Kidney (tissue), 14 donors: ENCODE measurements around the gene SH3PXD2A. TPM values are rescaled to one million over a fixed set of nuclear protein-coding genes. Genes with fewer than 3 reads are reported as not detected.

Source experiments
- DNase-seq, 5 donors: peaks; one replicate each; pipeline ENCODE4 v3.0.0-alpha.2; 2013 to 2020
- FAIRE-seq: peaks from 2 replicates; lab custom pipeline; 2012; peaks lifted over from hg19 to GRCh38; lab: Jason Lieb, UNC
- H3K27ac ChIP-seq, 2 donors: one replicate each; pipeline ENCODE4 v1.7.0; 2013; ENCODE audit warnings: low read depth in 2 of 2, low read length in 2 of 2, inconsistent platforms in 1 of 2
- H3K27me3 ChIP-seq: one replicate; pipeline ENCODE4 v1.7.1; 2013; ENCODE audit warnings: low read length, inconsistent platforms; ENCODE audit not compliant: control insufficient read depth, insufficient read depth
- H3K36me3 ChIP-seq, 3 donors: one replicate each; pipeline versions ENCODE4 v1.7.0 to v1.7.1; 2013; ENCODE audit warnings: low read length in 3 of 3, control low read depth in 1 of 3, inconsistent platforms in 1 of 3; ENCODE audit not compliant: insufficient read depth in 3 of 3, control insufficient read depth in 2 of 3
- H3K4me1 ChIP-seq, 3 donors: one replicate each; pipeline versions ENCODE4 v1.7.0 to v1.7.1; 2013; ENCODE audit warnings: low read length in 3 of 3, inconsistent platforms in 1 of 3, low read depth in 1 of 3; ENCODE audit not compliant: control insufficient read depth in 2 of 3, insufficient read depth in 2 of 3
- H3K4me3 ChIP-seq, 3 donors: one replicate each; pipeline versions ENCODE4 v1.7.0 to v1.8.1; 2013; ENCODE audit warnings: low read length in 3 of 3, control low read depth in 1 of 3, inconsistent platforms in 1 of 3
- H3K9ac ChIP-seq, 3 donors: one replicate each; pipeline versions ENCODE4 v1.7.0 to v1.7.1; 2013; ENCODE audit warnings: low read length in 3 of 3, control low read depth in 1 of 3, inconsistent platforms in 1 of 3
- H3K9me3 ChIP-seq, 3 donors: one replicate each; pipeline versions ENCODE4 v1.7.0 to v1.7.1; 2013; ENCODE audit warnings: low read length in 3 of 3, control low read depth in 1 of 3, inconsistent platforms in 1 of 3; ENCODE audit not compliant: control insufficient read depth in 2 of 3, insufficient read depth in 1 of 3
- intact Hi-C: fragments of 100-400 bp; cut with DNase I; formaldehyde crosslinking; loops from one replicate; pipeline ENCODE4 v1.11.1; 2022
- polyA plus RNA-seq: library from polyadenylated mRNA; stranded (reverse); fragments of 350-450 nt; fragmentation: Illumina TruSeq; extraction: RNeasy Lipid Tissue Mini Kit (QIAGEN cat#74804); gene quantifications from one replicate; pipeline ENCODE4 v1.2.3, GENCODE V29; 2014; ENCODE audit warnings: low read depth, low replicate concordance; ENCODE audit not compliant: insufficient read depth
- total RNA-seq: library from RNA; stranded (reverse); fragmentation: NEBNext Ultra II Directional; extraction: Animal tissue kit (Norgen Biotek cat#: 25700); gene quantifications from one replicate; pipeline ENCODE4 v1.2.1, GENCODE V29; 2021
- TF ChIP-seq, protein P1 (sequence below): IDR thresholded peaks from 3 replicates; pipeline ENCODE4 v1.5.1; 2012; ENCODE audit warnings: mild to moderate bottlenecking, moderate library complexity, borderline replicate concordance; ENCODE audit not compliant: insufficient read depth; ENCODE audit errors: extremely low read depth
- donor health status: control.
- donor health status: control.
- donor health status: control.
- donor health status: control.
- donor health status: control.
- donor health status: DM: yes; HTN: yes; CAD: no.
- donor health status: Normal renal cell carcinoma (clear cell type).

SH3PXD2A gene
- total and polyA plus RNA-seq, 2 donors from 2014 or later: 2.4 to 20.1 TPM

DNA sequence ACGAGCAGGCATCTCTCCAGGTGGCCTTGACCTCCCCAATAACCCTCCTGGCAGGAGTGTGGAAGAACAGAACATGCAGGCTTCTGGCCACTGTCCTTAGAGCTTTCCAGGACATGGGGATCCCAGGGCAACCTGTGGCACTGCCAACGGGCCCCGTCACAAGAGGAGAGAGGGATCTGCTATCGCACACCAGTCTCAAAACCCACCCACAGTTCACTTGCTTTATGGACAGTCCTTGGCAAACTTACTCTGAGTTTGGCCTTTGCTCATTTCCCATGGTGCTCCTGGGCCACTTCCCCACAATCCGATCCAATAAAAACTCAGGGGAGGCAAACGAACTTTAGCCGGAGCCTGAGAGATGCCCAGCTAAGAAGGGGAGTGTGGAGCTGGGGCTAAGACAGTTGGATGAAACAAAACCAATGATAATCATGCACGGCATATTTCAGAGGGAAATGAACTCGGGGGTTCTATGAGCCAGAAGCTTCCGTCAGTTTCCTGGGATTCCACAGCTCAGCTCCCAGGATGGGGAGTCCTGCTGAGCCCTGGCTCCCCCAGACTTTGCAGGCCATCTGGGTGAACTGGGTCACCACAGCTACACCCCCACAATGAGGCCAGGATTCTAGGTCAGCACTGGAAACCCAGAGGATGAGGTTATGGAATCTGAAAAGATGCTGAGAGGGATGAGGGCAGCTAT is 203.4 kb downstream of the SH3PXD2A start:
- Histone ChIP-seq H3K4me1 (peaks cover 0 to 44% (median 27%) of the 10 kb centered on the region in 3 donors), H3K4me3 (peak overlapping the region in 1 of 3 donors; percentile 6), H3K27ac (peak overlapping the region; percentile 33 to 79), H3K9me3 (no peaks in the 10 kb centered on the region), H3K9ac (peak overlapping the region in 1 of 3 donors; percentile 16), H3K27me3 (no peaks in the 10 kb centered on the region), H3K36me3 (no peaks in the 10 kb centered on the region)
- FAIRE-seq: no peak
- intact Hi-C loops: no loop called here
- TF ChIP-seq, protein P1, sequence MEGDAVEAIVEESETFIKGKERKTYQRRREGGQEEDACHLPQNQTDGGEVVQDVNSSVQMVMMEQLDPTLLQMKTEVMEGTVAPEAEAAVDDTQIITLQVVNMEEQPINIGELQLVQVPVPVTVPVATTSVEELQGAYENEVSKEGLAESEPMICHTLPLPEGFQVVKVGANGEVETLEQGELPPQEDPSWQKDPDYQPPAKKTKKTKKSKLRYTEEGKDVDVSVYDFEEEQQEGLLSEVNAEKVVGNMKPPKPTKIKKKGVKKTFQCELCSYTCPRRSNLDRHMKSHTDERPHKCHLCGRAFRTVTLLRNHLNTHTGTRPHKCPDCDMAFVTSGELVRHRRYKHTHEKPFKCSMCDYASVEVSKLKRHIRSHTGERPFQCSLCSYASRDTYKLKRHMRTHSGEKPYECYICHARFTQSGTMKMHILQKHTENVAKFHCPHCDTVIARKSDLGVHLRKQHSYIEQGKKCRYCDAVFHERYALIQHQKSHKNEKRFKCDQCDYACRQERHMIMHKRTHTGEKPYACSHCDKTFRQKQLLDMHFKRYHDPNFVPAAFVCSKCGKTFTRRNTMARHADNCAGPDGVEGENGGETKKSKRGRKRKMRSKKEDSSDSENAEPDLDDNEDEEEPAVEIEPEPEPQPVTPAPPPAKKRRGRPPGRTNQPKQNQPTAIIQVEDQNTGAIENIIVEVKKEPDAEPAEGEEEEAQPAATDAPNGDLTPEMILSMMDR: no peak
- peak in 1 of 5 donors; percentile 50 for DNase-seq

DNA sequence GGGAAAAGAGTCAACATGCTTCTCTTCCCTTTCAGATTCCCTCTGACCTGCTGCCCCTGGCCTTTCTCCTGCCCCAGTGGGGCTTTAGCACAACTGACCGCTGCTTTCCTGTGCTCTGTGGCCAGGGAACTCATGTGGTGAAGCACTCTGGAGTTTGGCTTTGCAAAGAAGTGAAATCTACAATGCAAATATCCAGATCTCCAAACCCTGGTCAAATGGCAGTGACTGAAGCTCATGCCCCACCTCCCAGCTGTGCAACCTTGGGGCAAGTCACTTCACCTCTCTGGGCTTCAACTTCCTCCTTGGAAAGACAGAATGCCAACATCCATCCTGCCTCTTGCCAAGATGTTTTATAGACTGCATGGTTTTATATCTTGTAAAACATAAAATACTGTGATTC is 204.0 kb downstream of the SH3PXD2A start:
- TF ChIP-seq, protein P1: no peak
- no peak overlapping the region for H3K9ac ChIP-seq

DNA sequence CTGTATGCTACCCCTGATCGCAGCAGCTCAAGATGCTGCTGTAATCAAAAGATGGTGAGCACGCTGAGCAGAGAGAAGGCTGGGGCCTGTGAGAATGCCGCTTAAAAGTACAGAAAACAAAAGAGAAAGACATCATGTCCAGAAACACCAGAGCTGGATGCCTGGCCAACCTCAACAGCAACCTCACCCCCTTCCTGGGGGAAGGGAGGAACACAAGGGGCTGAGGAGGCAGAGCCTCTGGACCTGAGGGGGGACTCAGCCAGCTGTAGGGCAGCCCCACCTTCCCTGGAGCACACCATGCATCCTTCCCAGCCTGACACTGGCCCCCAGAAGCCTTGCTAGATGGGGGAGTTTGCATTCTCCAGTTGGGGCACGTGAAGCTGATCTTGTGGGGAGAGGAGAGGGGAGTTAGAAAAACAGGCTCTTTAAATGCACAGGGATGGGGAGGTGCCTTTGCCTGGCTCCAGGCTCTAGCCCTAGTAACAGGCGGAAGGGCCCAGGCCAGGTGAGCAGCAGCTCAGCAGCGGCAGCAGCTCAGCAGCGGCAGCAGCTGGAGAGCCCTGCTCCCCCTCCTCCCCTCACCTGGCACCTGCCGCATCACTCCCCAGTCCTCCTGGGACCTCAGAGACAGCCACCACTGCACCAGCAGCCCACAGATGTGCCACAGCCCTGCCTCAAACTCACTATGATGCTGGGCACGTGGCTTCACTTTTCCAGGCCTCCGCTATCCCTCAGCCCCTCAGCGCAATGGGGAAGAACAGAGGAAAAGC is 205.5 kb downstream of the SH3PXD2A start:
- peaks cover 0 to 44% (median 27%) of the 10 kb centered on the region in 3 donors for H3K4me1 ChIP-seq
- intact Hi-C loops: no loop called here
- peaks cover 0 to 3% (median 0%) of the 10 kb centered on the region in 3 donors for H3K36me3 ChIP-seq
- TF ChIP-seq, protein P1: no peak
- peak overlapping the region; percentile 8 to 60 for H3K27ac ChIP-seq
- H3K9me3 ChIP-seq: no peaks in the 10 kb centered on the region
- no peak overlapping the region for H3K9ac ChIP-seq
- FAIRE-seq: no peak
- H3K27me3 ChIP-seq: no peaks in the 10 kb centered on the region
- no peak overlapping the region for H3K4me3 ChIP-seq
- no peak for DNase-seq

More for the DNA sequence above, 204.0 kb downstream of the SH3PXD2A start:
- Histone ChIP-seq H3K27ac (no peak overlapping the region), H3K4me3 (no peak overlapping the region), H3K4me1 (peaks cover 0 to 44% (median 27%) of the 10 kb centered on the region in 3 donors), H3K36me3 (peaks cover 0 to 3% (median 0%) of the 10 kb centered on the region in 3 donors), H3K27me3 (no peaks in the 10 kb centered on the region), H3K9me3 (no peaks in the 10 kb centered on the region)
- DNase-seq (no peak), FAIRE-seq (no peak)
- intact Hi-C loops: no loop called here
